Neural cell (in vitro differentiated cells): ENCODE results near the gene PACS1. TPM values are rescaled to one million over a fixed set of nuclear protein-coding genes. Genes with fewer than 3 reads are reported as not detected.

Experiments
- H2AFZ ChIP-seq: fragments of 200-600, 300-800 bp; sonication (generic), shearing (Covaris generic); 2 replicates; pipeline ENCODE4 v1.6.0; 2014; ENCODE audit warnings: low read depth, mild to moderate bottlenecking, antibody characterized with exemption, low read length, moderate library complexity
- H3F3A ChIP-seq: fragments of 200-600 bp; shearing (Covaris generic); 2 replicates; pipeline ENCODE4 v1.6.1; 2016; ENCODE audit warnings: mild to moderate bottlenecking, moderate library complexity, mixed read lengths, antibody characterized with exemption, low read length; ENCODE audit not compliant: insufficient read depth, poor library complexity, severe bottlenecking
- H3K27ac ChIP-seq: fragments of 200-600, 300-800 bp; sonication (generic), shearing (Covaris generic); 2 replicates; pipeline ENCODE4 v1.5.1; 2014; ENCODE audit warnings: mild to moderate bottlenecking, low read length, moderate library complexity
- H3K27me3 ChIP-seq: fragments of 300-800, 200-600 bp; sonication (generic), shearing (Covaris generic); 2 replicates; pipeline ENCODE4 v1.6.0; 2014; ENCODE audit warnings: mild to moderate bottlenecking, low read depth, low read length, moderate library complexity; ENCODE audit not compliant: insufficient read depth
- H3K36me3 ChIP-seq: fragments of 300-800, 200-600 bp; sonication (generic), shearing (Covaris generic); 2 replicates; pipeline ENCODE4 v1.5.1; 2014; ENCODE audit warnings: mild to moderate bottlenecking, antibody characterized with exemption, low read length, moderate library complexity; ENCODE audit not compliant: insufficient read depth
- H3K4me2 ChIP-seq: fragments of 300-800, 200-600 bp; sonication (generic), shearing (Covaris generic); 2 replicates; pipeline ENCODE4 v1.6.0; 2014; ENCODE audit warnings: mild to moderate bottlenecking, low read length
- H3K4me3 ChIP-seq: fragments of 300-800, 200-600 bp; sonication (generic), shearing (Covaris generic); 2 replicates; pipeline ENCODE4 v1.5.1; 2014; ENCODE audit warnings: mild to moderate bottlenecking, low read length, moderate library complexity
- H3K79me2 ChIP-seq: fragments of 200-600 bp; shearing (Covaris generic); replicated peaks from 2 replicates; pipeline ENCODE4 v1.6.0; 2014; ENCODE audit warnings: mild to moderate bottlenecking, low read length, moderate library complexity; ENCODE audit not compliant: insufficient read depth
- H3K9ac ChIP-seq: fragments of 300-800, 200-600 bp; sonication (generic), shearing (Covaris generic); 2 replicates; pipeline ENCODE4 v1.6.1; 2016; ENCODE audit warnings: mild to moderate bottlenecking, low read length, mixed read lengths
- H3K9me2 ChIP-seq: fragments of 200-600 bp; shearing (Covaris generic); 2 replicates; pipeline ENCODE4 v1.6.1; 2016; ENCODE audit warnings: mild to moderate bottlenecking, low read length, mixed read lengths; ENCODE audit not compliant: insufficient read depth
- H3K9me3 ChIP-seq: fragments of 200-600, 300-800 bp; sonication (generic), shearing (Covaris generic); 2 replicates; pipeline ENCODE4 v1.6.1; 2016; ENCODE audit warnings: mild to moderate bottlenecking, mixed run types, low read length, moderate library complexity, mixed read lengths
- H4K20me1 ChIP-seq: fragments of 200-600 bp; shearing (Covaris generic); 2 replicates; pipeline ENCODE4 v1.6.1; 2016; ENCODE audit warnings: mild to moderate bottlenecking, mixed run types; ENCODE audit not compliant: insufficient read depth
- CTCF ChIP-seq: fragments of 450-650 bp; IDR thresholded peaks from 2 replicates; pipeline ENCODE4 v1.5.1; 2014; ENCODE audit warnings: antibody characterized with exemption, mild to moderate bottlenecking, moderate library complexity; ENCODE audit not compliant: poor library complexity, severe bottlenecking
- EP300 ChIP-seq: fragments of 450-650 bp; conservative IDR thresholded peaks from 2 replicates; pipeline ENCODE4 v1.6.1; 2014; ENCODE audit warnings: antibody characterized with exemption, mild to moderate bottlenecking, moderate library complexity; ENCODE audit not compliant: poor library complexity, severe bottlenecking
- EZH2 ChIP-seq: fragments of 200-600, 300-800 bp; shearing (Covaris generic), sonication (generic); IDR thresholded peaks from 2 replicates; pipeline ENCODE4 v1.6.1; 2014; ENCODE audit warnings: antibody characterized with exemption, low read length, borderline replicate concordance, mild to moderate bottlenecking; ENCODE audit not compliant: insufficient read depth, poor library complexity, severe bottlenecking
- MXI1 ChIP-seq: fragments of 450-650 bp; conservative IDR thresholded peaks from 2 replicates; pipeline ENCODE4 v1.6.1; 2014; ENCODE audit warnings: antibody characterized with exemption, mild to moderate bottlenecking; ENCODE audit not compliant: poor library complexity, severe bottlenecking
- POLR2AphosphoS5 ChIP-seq: IDR thresholded peaks from 2 replicates; pipeline ENCODE4 v1.6.1; 2012
- RAD21 ChIP-seq: fragments of 450-650 bp; conservative IDR thresholded peaks from 2 replicates; pipeline ENCODE4 v1.6.1; 2014; ENCODE audit warnings: antibody characterized with exemption, mild to moderate bottlenecking, moderate library complexity
- REST ChIP-seq: IDR thresholded peaks from 2 replicates; pipeline ENCODE4 v1.6.1; 2012; ENCODE audit warnings: borderline replicate concordance
- SMC3 ChIP-seq: fragments of 450-650 bp; conservative IDR thresholded peaks from 2 replicates; pipeline ENCODE4 v1.6.1; 2014; ENCODE audit warnings: antibody characterized with exemption, mild to moderate bottlenecking, moderate library complexity; ENCODE audit not compliant: poor library complexity
- TAF1 ChIP-seq: IDR thresholded peaks from 2 replicates; pipeline ENCODE4 v1.6.1; 2012; ENCODE audit warnings: low read depth
- polyA plus RNA-seq: library from polyadenylated mRNA; depleted of rRNA; stranded (reverse); fragments of >200 nt; gene quantifications from 2 replicates; pipeline ENCODE4 v1.2.3, GENCODE V29; 2014

PACS1 gene
- polyA plus RNA-seq, 1 donor from 2014 or later: 14.4 TPM

GRCh38 chr11:66233301-66233700, 163.2 kb downstream of the PACS1 start:
- no peaks in the 10 kb centered on the region for H3K79me2 ChIP-seq
- no peaks in the 10 kb centered on the region for H3K36me3 ChIP-seq
- no peak overlapping the region for H3K9ac ChIP-seq
- no peaks in the 10 kb centered on the region for H3K9me3 ChIP-seq
- no peaks in the 10 kb centered on the region for H4K20me1 ChIP-seq
- H3K9me2 ChIP-seq: no peaks in the 10 kb centered on the region
- H2AFZ ChIP-seq: no peak overlapping the region
- H3K4me2 ChIP-seq: no peak overlapping the region
- H3K4me3 ChIP-seq: no peak overlapping the region
- H3K27ac ChIP-seq: no peak overlapping the region
- H3F3A ChIP-seq: no peaks in the 10 kb centered on the region
- TF ChIP-seq POLR2AphosphoS5 (no peak), RAD21 (no peak), TAF1 (no peak), EZH2 (no peak), CTCF (no peak), EP300 (no peak), REST (no peak), SMC3 (no peak), MXI1 (no peak)
- H3K27me3 ChIP-seq: no peaks in the 10 kb centered on the region

GRCh38 chr11:66235141-66235540, 165.1 kb downstream of the PACS1 start:
- TF ChIP-seq SMC3: no peak
- no peak for TF ChIP-seq MXI1
- no peak for TF ChIP-seq TAF1
- TF ChIP-seq RAD21: no peak
- TF ChIP-seq POLR2AphosphoS5: no peak
- TF ChIP-seq REST: no peak
- no peak for TF ChIP-seq EP300
- TF ChIP-seq CTCF: no peak
- no peak for TF ChIP-seq EZH2
- no peaks in the 10 kb centered on the region for H3K36me3 ChIP-seq
- no peak overlapping the region for H3K4me2 ChIP-seq

More at GRCh38 chr11:66235141-66235540, 165.1 kb downstream of the PACS1 start:
- Histone ChIP-seq H3K9me3 (no peaks in the 10 kb centered on the region), H4K20me1 (no peaks in the 10 kb centered on the region), H3K9ac (no peak overlapping the region), H3F3A (no peaks in the 10 kb centered on the region), H3K27ac (no peak overlapping the region), H3K79me2 (no peaks in the 10 kb centered on the region), H3K9me2 (no peaks in the 10 kb centered on the region), H3K4me3 (no peak overlapping the region), H3K27me3 (no peaks in the 10 kb centered on the region), H2AFZ (no peak overlapping the region)
